IMR-90 (cell line): ENCODE data around the gene NF2. TPM values are rescaled to one million over a fixed set of nuclear protein-coding genes. Genes with fewer than 3 reads are reported as not detected.

Experiments
- ATAC-seq: fragments of 200-7000 bp; cut with Tn5 transposase; 2 replicates; pipeline ENCODE4 v1.9.1; 2020; ENCODE audit warnings: low read depth, mild to moderate bottlenecking, moderate library complexity
- BruUV-seq: library from RNA; stranded (reverse); fragments of 400-500 nt; replicated peaks from 2 replicates; lab custom pipeline; 2021; lab: Mats Ljungman, UMichigan
- CTCF ChIA-PET: fragments of 300-600 bp; formaldehyde crosslinking; extraction: SDS; loops from one replicate; lab custom pipeline; 2021; ENCODE audit warnings: antibody characterized with exemption; lab: Yijun Ruan, JAX
- POLR2A ChIA-PET: fragments of 300-600 bp; sonication (Branson Sonifier 250); formaldehyde crosslinking; loops from one replicate; lab custom pipeline; 2022; ENCODE audit warnings: antibody characterized with exemption; ENCODE audit not compliant: unreplicated experiment; lab: Charles Lee
- DNase-seq: peaks from one replicate; pipeline ENCODE4 v3.0.0; 2013
- H2AFZ ChIP-seq: replicated peaks from 2 replicates; pipeline ENCODE3; 2013; ENCODE audit warnings: low read length, mild to moderate bottlenecking; ENCODE audit not compliant: poor library complexity
- H2AK5ac ChIP-seq: 2 replicates; pipeline ENCODE4 v1.6.1; 2013; ENCODE audit warnings: low read depth, low read length, inconsistent platforms
- H2AK9ac ChIP-seq: replicated peaks from 2 replicates; pipeline ENCODE3; 2013; ENCODE audit warnings: mild to moderate bottlenecking, low read depth, low read length, moderate library complexity; ENCODE audit not compliant: poor library complexity
- H2BK120ac ChIP-seq: 2 replicates; pipeline ENCODE4 v1.6.1; 2013; ENCODE audit warnings: low read depth, low read length, inconsistent platforms
- H2BK15ac ChIP-seq: 3 replicates; pipeline ENCODE4 v1.6.1; 2013; ENCODE audit warnings: low read depth, low read length, inconsistent platforms
- H2BK20ac ChIP-seq: 2 replicates; pipeline ENCODE4 v1.6.1; 2013; ENCODE audit warnings: low read depth, mild to moderate bottlenecking, inconsistent platforms, low read length, moderate library complexity
- H2BK5ac ChIP-seq: 2 replicates; pipeline ENCODE4 v1.6.1; 2013; ENCODE audit warnings: mild to moderate bottlenecking, low read depth, low read length, inconsistent platforms; ENCODE audit not compliant: poor library complexity, severe bottlenecking
- H3K14ac ChIP-seq: replicated peaks from 2 replicates; pipeline ENCODE4 v1.6.1; 2013; ENCODE audit warnings: low read depth, low read length, inconsistent platforms
- H3K18ac ChIP-seq: 2 replicates; pipeline ENCODE4 v1.6.1; 2013; ENCODE audit warnings: low read depth, low read length, control low read depth
- H3K23ac ChIP-seq: 2 replicates; pipeline ENCODE4 v1.6.1; 2013; ENCODE audit warnings: low read depth, low read length, inconsistent platforms
- H3K27ac ChIP-seq: 2 replicates; pipeline ENCODE4 v1.5.1; 2013; ENCODE audit warnings: mild to moderate bottlenecking, control low read depth, low read length; ENCODE audit not compliant: insufficient read depth
- H3K27me3 ChIP-seq: 2 replicates; pipeline ENCODE4 v1.6.1; 2013; ENCODE audit warnings: low read length; ENCODE audit not compliant: control insufficient read depth, insufficient read depth
- H3K36me3 ChIP-seq: 2 replicates; pipeline ENCODE4 v1.6.1; 2013; ENCODE audit warnings: low read length, mixed read lengths; ENCODE audit not compliant: control insufficient read depth, insufficient read depth
- H3K4ac ChIP-seq: 2 replicates; pipeline ENCODE4 v1.6.1; 2013; ENCODE audit warnings: low read depth, low read length, inconsistent platforms
- H3K4me1 ChIP-seq: 2 replicates; pipeline ENCODE4 v1.6.1; 2013; ENCODE audit warnings: low read length, mixed read lengths; ENCODE audit not compliant: control insufficient read depth, insufficient read depth
- H3K4me2 ChIP-seq: 2 replicates; pipeline ENCODE4 v1.6.1; 2013; ENCODE audit warnings: low read depth, mild to moderate bottlenecking, control low read depth, low read length, moderate library complexity
- H3K4me3 ChIP-seq: 2 replicates; pipeline ENCODE4 v1.5.1; 2013; ENCODE audit warnings: low read depth, mild to moderate bottlenecking, control low read depth, low read length, moderate library complexity; ENCODE audit not compliant: insufficient read depth
- H3K56ac ChIP-seq: 2 replicates; pipeline ENCODE4 v1.6.1; 2013; ENCODE audit warnings: low read length, inconsistent platforms; ENCODE audit not compliant: insufficient read depth; ENCODE audit errors: extremely low read depth
- H3K79me1 ChIP-seq, 2 experiments: 2 replicates each; pipeline ENCODE4 v1.6.1; 2013; ENCODE audit warnings: low read length in 2 of 2, inconsistent platforms in 1 of 2, low read depth in 1 of 2
- H3K9ac ChIP-seq: 2 replicates; pipeline ENCODE4 v1.6.1; 2013; ENCODE audit warnings: low read depth, low read length, control low read depth
- H3K9me1 ChIP-seq: 2 replicates; pipeline ENCODE4 v1.6.1; 2013; ENCODE audit warnings: low read length, inconsistent platforms; ENCODE audit not compliant: insufficient read depth
- H3K9me3 ChIP-seq: 2 replicates; pipeline ENCODE4 v1.6.1; 2013; ENCODE audit warnings: low read length; ENCODE audit not compliant: control insufficient read depth, insufficient read depth
- H4K20me1 ChIP-seq: 2 replicates; pipeline ENCODE4 v1.6.1; 2013; ENCODE audit warnings: low read length, inconsistent platforms; ENCODE audit not compliant: insufficient read depth
- H4K5ac ChIP-seq: 2 replicates; pipeline ENCODE4 v1.6.1; 2013; ENCODE audit warnings: mild to moderate bottlenecking, low read depth, low read length, control low read depth
- H4K8ac ChIP-seq, 2 experiments: 2 replicates each; pipeline ENCODE4 v1.6.1; 2013; ENCODE audit warnings: low read depth in 2 of 2, low read length in 2 of 2, control low read depth in 1 of 2, inconsistent platforms in 1 of 2
- H4K91ac ChIP-seq: 2 replicates; pipeline ENCODE4 v1.6.1; 2013; ENCODE audit warnings: low read depth, low read length, inconsistent platforms; ENCODE audit not compliant: insufficient read depth
- BHLHE40 ChIP-seq: fragments of 150-350 bp; IDR thresholded peaks from 2 replicates; pipeline ENCODE4 v1.6.1; 2016; ENCODE audit warnings: mild to moderate bottlenecking, low read depth, low read length
- CEBPB ChIP-seq: IDR thresholded peaks from 2 replicates; pipeline ENCODE4 v1.6.1; 2012; ENCODE audit warnings: low read depth, low read length, improper control_type of control experiment
- CHD1 ChIP-seq: IDR thresholded peaks from 2 replicates; pipeline ENCODE4 v1.6.1; 2012; ENCODE audit warnings: low read depth, low read length, improper control_type of control experiment
- CTCF ChIP-seq: conservative IDR thresholded peaks from 2 replicates; pipeline ENCODE4 v1.5.1; 2012; ENCODE audit warnings: mild to moderate bottlenecking, low read depth, low read length, improper control_type of control experiment
- ELK1 ChIP-seq: fragments of 150-350 bp; IDR thresholded peaks from 2 replicates; pipeline ENCODE4 v1.6.1; 2016; ENCODE audit warnings: low read depth, mild to moderate bottlenecking, low read length, moderate library complexity, borderline replicate concordance
- FOS ChIP-seq: fragments of 150-350 bp; IDR thresholded peaks from 2 replicates; pipeline ENCODE4 v1.6.1; 2016; ENCODE audit warnings: low read depth, low read length
- MAFK ChIP-seq: IDR thresholded peaks from 2 replicates; pipeline ENCODE4 v1.6.1; 2012; ENCODE audit warnings: low read depth, low read length, improper control_type of control experiment
- MAZ ChIP-seq: IDR thresholded peaks from 2 replicates; pipeline ENCODE4 v1.6.1; 2012; ENCODE audit warnings: low read depth, mild to moderate bottlenecking, low read length, improper control_type of control experiment, moderate library complexity, borderline replicate concordance
- MXI1 ChIP-seq: IDR thresholded peaks from 2 replicates; pipeline ENCODE4 v1.6.1; 2012; ENCODE audit warnings: low read depth, mild to moderate bottlenecking, low read length, moderate library complexity, borderline replicate concordance
- NFE2L2 ChIP-seq: fragments of 150-350 bp; IDR thresholded peaks from 2 replicates; pipeline ENCODE4 v1.6.1; 2016; ENCODE audit warnings: low read depth, mild to moderate bottlenecking, low read length
- POLR2A ChIP-seq: IDR thresholded peaks from 2 replicates; pipeline ENCODE4 v1.6.1; 2012; ENCODE audit warnings: mild to moderate bottlenecking, low read depth, low read length
- RAD21 ChIP-seq: IDR thresholded peaks from 2 replicates; pipeline ENCODE4 v1.6.1; 2012; ENCODE audit warnings: low read length, improper control_type of control experiment
- RCOR1 ChIP-seq: IDR thresholded peaks from 2 replicates; pipeline ENCODE4 v1.6.1; 2012; ENCODE audit warnings: mild to moderate bottlenecking, low read length, improper control_type of control experiment; ENCODE audit not compliant: insufficient replicate concordance
- RFX5 ChIP-seq: IDR thresholded peaks from 2 replicates; pipeline ENCODE4 v1.8.0; 2012; ENCODE audit warnings: low read depth, mild to moderate bottlenecking, low read length, moderate library complexity
- SMC3 ChIP-seq: fragments of 150-350 bp; IDR thresholded peaks from 2 replicates; pipeline ENCODE4 v1.6.1; 2016; ENCODE audit warnings: low read depth, mild to moderate bottlenecking, antibody characterized with exemption, low read length, moderate library complexity
- USF2 ChIP-seq: fragments of 150-350 bp; IDR thresholded peaks from 2 replicates; pipeline ENCODE4 v1.6.1; 2017; ENCODE audit warnings: mild to moderate bottlenecking, antibody characterized with exemption, low read length, low read depth
- WGBS, 2 experiments: methylation state at CpG; one replicate each; pipeline versions ENCODE4 v1.1.5 to v1.1.7; 2013; ENCODE audit warnings: missing lambda C conversion rate in 2 of 2; ENCODE audit not compliant: insufficient read length in 1 of 2; ENCODE audit errors: extremely low coverage in 2 of 2; 5-methylcytosine and 5-hydroxymethylcytosine counted together
- dilution Hi-C: fragments of 300-500 bp; cut with HindIII; formaldehyde crosslinking; loops from one replicate; pipeline ENCODE4 v1.14.3; 2018; ENCODE audit warnings: low sequenced_read_pairs; ENCODE audit not compliant: unreplicated experiment
- in situ Hi-C: fragments of 300-500 bp; cut with MboI; formaldehyde crosslinking; loops from 3 replicates; pipeline ENCODE4 v1.14.3; 2019; ENCODE audit warnings: low sequenced_read_pairs, inconsistent platforms, mixed read lengths
- intact Hi-C: fragments of 100-400 bp; cut with micrococcal nuclease; formaldehyde crosslinking; loops from 2 replicates; pipeline ENCODE4 v1.10.0; 2022
- polyA plus RNA-seq, 3 experiments: library from polyadenylated mRNA; depleted of rRNA; stranded (reverse); fragments of >200 nt; gene quantifications; 2 replicates each; pipeline ENCODE4 v1.2.3, GENCODE V29; 2012; ENCODE audit warnings: low replicate concordance in 1 of 3
- total RNA-seq: library from RNA; depleted of rRNA; stranded (reverse); fragments of >200 nt; gene quantifications from 2 replicates; pipeline ENCODE4 v1.2.3, GENCODE V29; 2012

Gene NF2
- total and polyA plus RNA-seq, 2 of the 4 experiments (the other 2 are of a cell fraction): 59.0 to 151 TPM

GRCh38 chr22:29689880-29690213 is 86.4 kb downstream of the NF2 start:
- ChIA-PET POLR2A (no interaction called here), CTCF (interaction anchor here (0.5 to 1.8 kb wide), 10 partner anchors 8 to 766 kb away, joined by 3 to 9 read pairs (median 4); no protein-coding TSS in a partner anchor)
- Histone ChIP-seq H3K4me1 (0 out of 2 replicates have a peak, but pooled peaks cover 2% of the 10 kb centered on the region), H2AFZ (no peak overlapping the region), H2AK5ac (no peak overlapping the region), H3K4me3 (no peak overlapping the region), H3K9ac (no peak overlapping the region), H3K4me2 (no peak overlapping the region), H3K56ac (no peak overlapping the region), H4K8ac (no peak overlapping the region), H3K23ac (no peak overlapping the region), H3K18ac (no peak overlapping the region), H3K14ac (no peak overlapping the region), H3K9me1 (no peaks in the 10 kb centered on the region), H3K27ac (no peak overlapping the region), H2AK9ac (no peak overlapping the region), H4K5ac (no peak overlapping the region), H3K9me3 (no peaks in the 10 kb centered on the region), H2BK15ac (no peak overlapping the region), H2BK120ac (no peak overlapping the region), H2BK5ac (no peak overlapping the region), H3K36me3 (peaks cover 42% of the 10 kb centered on the region), H4K91ac (no peak overlapping the region), H2BK20ac (no peak overlapping the region), H3K4ac (no peak overlapping the region), H4K20me1 (peaks cover 9% of the 10 kb centered on the region), H3K27me3 (no peaks in the 10 kb centered on the region), H3K79me1 (peaks cover 4 to 22% of the 10 kb centered on the region in 2 experiments; a peak in 3 of 4 replicates)
- intact Hi-C loops: loop anchor here (1.0 to 2.0 kb wide), 2 partner anchors 315 to 399 kb away; no protein-coding TSS in a partner anchor
- WGBS, 2 experiments: no CpG with 5 or more reads among the region's 8 CpGs
- TF ChIP-seq RCOR1 (no peak), RFX5 (no peak), MAFK (no peak), USF2 (no peak), POLR2A (no peak), CHD1 (no peak), SMC3 (peak; percentile 83), NFE2L2 (no peak), ELK1 (no peak), CTCF (peak; percentile 74), MAZ (no peak), RAD21 (peak; percentile 78), FOS (no peak), CEBPB (no peak), MXI1 (no peak), BHLHE40 (no peak)
- no TSS peak for BruUV-seq
- dilution Hi-C loops: loop anchor here (25.0 kb wide), 1 partner anchor 347 kb away; no protein-coding TSS in a partner anchor
- in situ Hi-C loops: no loop called here
- ATAC-seq (peak; percentile 82), DNase-seq (peak; percentile 55)
